ENCODE data around the gene TIMD4.

The TIMD4 gene

GRCh38 chr5:156913355-156913718 lies 49.7 kb downstream of the TIMD4 start:
- ATAC-seq (ENCODE audit: low read depth) (no peak), DNase-seq (ENCODE audit: low spot score in 2 of 2) (no peak)
- Mint-ChIP-seq H3K9me3 (peaks cover 2% of the 10 kb centered on the region), H3K27ac (peak overlapping the region; percentile 70), H3K4me3 (no peak overlapping the region), H3K27me3 (no peaks in the 10 kb centered on the region), H3K36me3 (peaks cover 2% of the 10 kb centered on the region), H3K4me1 (peaks cover 24% of the 10 kb centered on the region)

DNA sequence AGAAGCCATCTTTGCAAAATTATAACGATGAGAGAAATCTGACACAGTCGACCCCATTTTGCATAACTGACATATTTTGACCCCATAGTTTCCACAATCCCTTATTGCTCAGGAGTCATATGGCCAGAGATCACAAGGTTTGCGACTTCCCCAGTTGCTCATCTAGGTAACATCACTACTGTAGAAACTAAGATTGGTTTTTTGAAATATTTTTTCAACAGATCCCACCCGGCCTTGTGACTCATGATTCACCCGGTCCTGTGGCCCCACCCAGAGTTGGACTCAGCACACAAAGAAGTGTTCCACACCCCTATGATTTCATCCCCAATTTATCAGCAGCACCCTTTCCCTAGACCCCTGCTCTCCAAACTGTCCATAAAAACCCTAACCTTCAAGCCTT lies 50.2 kb downstream of the TIMD4 start:
- no peak for ATAC-seq (ENCODE audit: low read depth)
- Mint-ChIP-seq H3K4me3 (no peak overlapping the region), H3K4me1 (peaks cover 23% of the 10 kb centered on the region)

GRCh38 chr5:156909180-156909579 lies 53.8 kb downstream of the TIMD4 start:
- Mint-ChIP-seq H3K4me1 (peaks cover 17% of the 10 kb centered on the region), H3K27ac (no peak overlapping the region), H3K9me3 (no peaks in the 10 kb centered on the region), H3K36me3 (no peaks in the 10 kb centered on the region), H3K27me3 (no peaks in the 10 kb centered on the region), H3K4me3 (no peak overlapping the region)
- DNase-seq (ENCODE audit: low spot score in 2 of 2) (no peak), ATAC-seq (ENCODE audit: low read depth) (no peak)

More for the DNA sequence above, 50.2 kb downstream of the TIMD4 start:
- Mint-ChIP-seq H3K27ac (peak overlapping the region; percentile 70), H3K9me3 (peaks cover 2% of the 10 kb centered on the region), H3K27me3 (no peaks in the 10 kb centered on the region), H3K36me3 (peaks cover 2% of the 10 kb centered on the region)
- no peak for DNase-seq (ENCODE audit: low spot score in 2 of 2)

GRCh38 chr5:156907667-156908066 lies 55.4 kb downstream of the TIMD4 start:
- Mint-ChIP-seq H3K27me3 (no peaks in the 10 kb centered on the region), H3K36me3 (no peaks in the 10 kb centered on the region), H3K4me1 (peaks cover 2% of the 10 kb centered on the region), H3K4me3 (no peak overlapping the region), H3K9me3 (no peaks in the 10 kb centered on the region), H3K27ac (no peak overlapping the region)
- DNase-seq (ENCODE audit: low spot score in 2 of 2): no peak
- no peak for ATAC-seq (ENCODE audit: low read depth)

- H3K4me1 Mint-ChIP-seq: peaks cover 2% of the 10 kb centered on the region
- ATAC-seq (ENCODE audit: low read depth) (no peak), DNase-seq (ENCODE audit: low spot score in 2 of 2) (no peak)
- H3K27me3 Mint-ChIP-seq: no peaks in the 10 kb centered on the region
- no peaks in the 10 kb centered on the region for H3K9me3 Mint-ChIP-seq
- no peaks in the 10 kb centered on the region for H3K36me3 Mint-ChIP-seq
- H3K27ac Mint-ChIP-seq: no peak overlapping the region
- H3K4me3 Mint-ChIP-seq: no peak overlapping the region
These were observed 56.2 kb downstream of the TIMD4 start for GRCh38 chr5:156906807-156907206.

- H3K27me3 Mint-ChIP-seq: peaks cover 2% of the 10 kb centered on the region
- peaks cover 4% of the 10 kb centered on the region for H3K36me3 Mint-ChIP-seq
- DNase-seq (ENCODE audit: low spot score in 2 of 2): no peak
- no peak overlapping the region for H3K27ac Mint-ChIP-seq
- H3K4me3 Mint-ChIP-seq: no peak overlapping the region
- H3K9me3 Mint-ChIP-seq: peaks cover 4% of the 10 kb centered on the region
- ATAC-seq (ENCODE audit: low read depth): no peak
- peaks cover 14% of the 10 kb centered on the region for H3K4me1 Mint-ChIP-seq
These were observed 66.5 kb downstream of the TIMD4 start for GRCh38 chr5:156896546-156896945.

DNA sequence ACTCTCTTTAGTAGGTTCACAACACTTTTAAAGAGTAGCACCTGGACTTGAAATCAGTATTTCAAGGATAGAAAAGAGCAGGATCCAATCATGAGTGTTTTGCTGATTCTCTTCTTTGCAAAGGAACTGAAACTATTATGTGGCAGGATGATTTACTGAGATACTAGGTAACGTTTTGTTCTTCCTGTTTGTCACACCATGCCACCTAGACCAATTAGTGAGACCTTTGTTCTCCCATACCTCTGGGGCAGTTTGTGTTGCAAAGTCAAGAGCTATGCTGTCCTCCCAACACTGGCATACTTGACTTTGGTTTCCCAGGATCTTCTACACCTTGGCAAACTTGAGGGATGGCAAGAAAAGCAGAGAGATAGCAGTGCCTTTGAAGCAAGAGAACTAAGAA lies 69.5 kb downstream of the TIMD4 start:
- Mint-ChIP-seq H3K9me3 (peaks cover 2% of the 10 kb centered on the region), H3K36me3 (peaks cover 3% of the 10 kb centered on the region), H3K4me3 (no peak overlapping the region), H3K27ac (peak overlapping the region; percentile 49), H3K27me3 (no peaks in the 10 kb centered on the region), H3K4me1 (peaks cover 17% of the 10 kb centered on the region)
- DNase-seq (ENCODE audit: low spot score in 2 of 2) (no peak), ATAC-seq (ENCODE audit: low read depth) (no peak)

DNA sequence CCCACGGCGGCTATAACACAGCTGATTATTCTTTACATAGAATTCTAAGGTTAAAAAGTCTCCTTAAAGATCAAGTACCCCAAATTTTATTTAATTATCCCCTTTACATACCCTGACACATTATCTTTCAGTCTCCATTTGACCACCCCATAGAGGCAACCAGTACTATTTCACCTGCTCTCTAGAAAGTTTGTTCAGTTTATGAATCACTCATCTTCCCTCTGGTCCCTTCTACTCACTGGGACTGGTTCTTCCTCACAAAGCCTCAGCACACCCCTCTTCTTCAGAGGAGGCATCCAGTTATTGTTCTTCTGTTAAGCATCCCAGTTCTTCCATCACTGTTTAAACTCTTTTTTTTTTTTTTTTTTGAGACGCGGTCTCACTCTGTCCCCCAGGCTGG lies 70.2 kb downstream of the TIMD4 start:
- Mint-ChIP-seq H3K4me3 (no peak overlapping the region), H3K9me3 (peaks cover 2% of the 10 kb centered on the region), H3K36me3 (peaks cover 3% of the 10 kb centered on the region), H3K27ac (peak overlapping the region; percentile 49), H3K4me1 (peaks cover 17% of the 10 kb centered on the region), H3K27me3 (no peaks in the 10 kb centered on the region)
- ATAC-seq (ENCODE audit: low read depth): no peak
- no peak for DNase-seq (ENCODE audit: low spot score in 2 of 2)

GRCh38 chr5:156892223-156892622 lies 70.8 kb downstream of the TIMD4 start:
- peak overlapping the region; percentile 28 for H3K27ac Mint-ChIP-seq
- H3K36me3 Mint-ChIP-seq: peaks cover 3% of the 10 kb centered on the region
- DNase-seq (ENCODE audit: low spot score in 2 of 2) (no peak), ATAC-seq (ENCODE audit: low read depth) (no peak)
- H3K4me1 Mint-ChIP-seq: peaks cover 17% of the 10 kb centered on the region
- no peak overlapping the region for H3K4me3 Mint-ChIP-seq
- peaks cover 2% of the 10 kb centered on the region for H3K9me3 Mint-ChIP-seq
- no peaks in the 10 kb centered on the region for H3K27me3 Mint-ChIP-seq

- ATAC-seq (ENCODE audit: low read depth) (no peak), DNase-seq (ENCODE audit: low spot score in 2 of 2) (no peak)
- H3K4me3 Mint-ChIP-seq: no peak overlapping the region
- no peaks in the 10 kb centered on the region for H3K27me3 Mint-ChIP-seq
- no peaks in the 10 kb centered on the region for H3K36me3 Mint-ChIP-seq
- no peak overlapping the region for H3K27ac Mint-ChIP-seq
- H3K9me3 Mint-ChIP-seq: no peaks in the 10 kb centered on the region
- peaks cover 13% of the 10 kb centered on the region for H3K4me1 Mint-ChIP-seq
These were observed 74.5 kb downstream of the TIMD4 start for GRCh38 chr5:156888520-156888919.

GRCh38 chr5:156883316-156883875 lies 79.6 kb downstream of the TIMD4 start:
- peaks cover 4% of the 10 kb centered on the region for H3K4me1 Mint-ChIP-seq
- DNase-seq (ENCODE audit: low spot score in 2 of 2): no peak
- no peaks in the 10 kb centered on the region for H3K36me3 Mint-ChIP-seq
- peaks cover 3% of the 10 kb centered on the region for H3K27me3 Mint-ChIP-seq
- no peak overlapping the region for H3K4me3 Mint-ChIP-seq
- no peaks in the 10 kb centered on the region for H3K9me3 Mint-ChIP-seq
- peak; percentile 34 for ATAC-seq (ENCODE audit: low read depth)
- H3K27ac Mint-ChIP-seq: no peak overlapping the region

DNA sequence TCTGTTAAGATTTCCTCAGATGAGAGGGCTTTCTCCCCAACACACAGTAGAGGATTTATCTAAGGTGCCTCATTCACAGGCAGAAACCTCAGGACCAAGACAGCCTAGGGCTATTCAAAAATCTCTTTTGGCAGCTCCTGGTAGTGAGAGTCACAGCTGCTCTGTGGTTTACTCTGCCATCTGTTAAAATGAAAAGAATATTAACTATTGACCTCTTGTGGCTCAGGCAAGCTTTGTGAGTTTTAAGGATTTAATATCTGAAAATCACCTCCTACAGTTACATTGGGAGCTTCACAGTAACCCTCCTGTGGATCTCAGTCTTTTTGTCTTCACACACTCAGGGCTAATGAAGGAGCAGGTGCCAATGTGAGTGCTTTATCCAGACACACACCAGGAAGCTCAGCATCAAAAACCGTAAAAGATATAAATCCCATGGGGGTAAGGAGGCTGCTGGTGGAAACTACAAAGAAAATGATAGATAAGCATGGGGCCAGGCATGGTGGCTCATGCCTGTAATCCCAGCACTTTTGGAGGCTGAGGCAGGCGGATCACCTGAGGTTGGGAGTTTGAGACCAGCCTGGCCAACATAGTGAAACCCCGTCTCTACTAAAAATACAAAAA lies 83.3 kb downstream of the TIMD4 start:
- no peak overlapping the region for H3K4me3 Mint-ChIP-seq
- peaks cover 4% of the 10 kb centered on the region for H3K4me1 Mint-ChIP-seq
- no peaks in the 10 kb centered on the region for H3K9me3 Mint-ChIP-seq
- peaks cover 6% of the 10 kb centered on the region for H3K27me3 Mint-ChIP-seq
- ATAC-seq (ENCODE audit: low read depth): no peak
- no peak for DNase-seq (ENCODE audit: low spot score in 2 of 2)
- H3K27ac Mint-ChIP-seq: no peak overlapping the region
- no peaks in the 10 kb centered on the region for H3K36me3 Mint-ChIP-seq

- H3K9me3 Mint-ChIP-seq: peaks cover 16% of the 10 kb centered on the region
- no peak overlapping the region for H3K4me3 Mint-ChIP-seq
- H3K4me1 Mint-ChIP-seq: no peaks in the 10 kb centered on the region
- no peak overlapping the region for H3K27ac Mint-ChIP-seq
- no peak for ATAC-seq (ENCODE audit: low read depth)
- H3K36me3 Mint-ChIP-seq: no peaks in the 10 kb centered on the region
- H3K27me3 Mint-ChIP-seq: peaks cover 8% of the 10 kb centered on the region
- DNase-seq (ENCODE audit: low spot score in 2 of 2): no peak
These were observed 91.8 kb downstream of the TIMD4 start for GRCh38 chr5:156871212-156871611.

GRCh38 chr5:156870498-156870839 lies 92.6 kb downstream of the TIMD4 start:
- DNase-seq (ENCODE audit: low spot score in 2 of 2): no peak
- no peaks in the 10 kb centered on the region for H3K4me1 Mint-ChIP-seq
- no peak overlapping the region for H3K27ac Mint-ChIP-seq
- no peak for ATAC-seq (ENCODE audit: low read depth)
- H3K4me3 Mint-ChIP-seq: no peak overlapping the region
- peaks cover 8% of the 10 kb centered on the region for H3K27me3 Mint-ChIP-seq
- H3K36me3 Mint-ChIP-seq: no peaks in the 10 kb centered on the region
- peaks cover 16% of the 10 kb centered on the region for H3K9me3 Mint-ChIP-seq

Data from memory B cell (primary cell).